A673 (cell line): ENCODE results near the gene LRRC38.

Source experiments
- EZH2 ChIP-seq: fragments of 200-600 bp; sonication (generic); IDR thresholded peaks from 2 replicates; pipeline ENCODE4 v1.6.1; 2017; ENCODE audit warnings: borderline replicate concordance, low read depth, mild to moderate bottlenecking, mixed read lengths, antibody characterized with exemption, low read length; ENCODE audit not compliant: poor library complexity, severe bottlenecking
- TF ChIP-seq, protein P1 (sequence below): fragments of 300-800, 200-600 bp; sonication (generic); conservative IDR thresholded peaks from 2 replicates; pipeline ENCODE4 v1.5.1; 2017; ENCODE audit warnings: low read depth, mild to moderate bottlenecking, antibody characterized with exemption, low read length, moderate library complexity, mixed read lengths

DNA sequence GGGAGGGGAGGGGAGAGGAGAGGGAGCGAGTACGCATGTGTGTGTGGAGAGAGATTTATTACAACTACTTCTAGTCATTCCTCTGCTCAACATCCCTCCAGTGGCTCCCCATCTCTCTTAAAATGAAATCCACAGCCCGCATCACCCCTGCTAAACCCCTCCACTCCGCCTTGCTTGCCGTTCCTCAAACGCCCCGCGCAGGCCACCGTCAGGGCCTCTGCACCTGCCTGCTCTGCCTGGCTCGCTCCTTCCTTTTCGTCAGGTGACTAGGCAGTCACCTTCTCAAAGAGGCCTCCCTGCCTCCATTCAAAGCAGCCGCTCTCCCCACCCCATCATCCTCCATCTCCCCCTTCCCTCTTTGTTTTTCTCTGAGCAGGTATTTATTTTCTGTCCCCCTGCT, 29.9 kb downstream of the LRRC38 start:
- TF ChIP-seq, protein P1, sequence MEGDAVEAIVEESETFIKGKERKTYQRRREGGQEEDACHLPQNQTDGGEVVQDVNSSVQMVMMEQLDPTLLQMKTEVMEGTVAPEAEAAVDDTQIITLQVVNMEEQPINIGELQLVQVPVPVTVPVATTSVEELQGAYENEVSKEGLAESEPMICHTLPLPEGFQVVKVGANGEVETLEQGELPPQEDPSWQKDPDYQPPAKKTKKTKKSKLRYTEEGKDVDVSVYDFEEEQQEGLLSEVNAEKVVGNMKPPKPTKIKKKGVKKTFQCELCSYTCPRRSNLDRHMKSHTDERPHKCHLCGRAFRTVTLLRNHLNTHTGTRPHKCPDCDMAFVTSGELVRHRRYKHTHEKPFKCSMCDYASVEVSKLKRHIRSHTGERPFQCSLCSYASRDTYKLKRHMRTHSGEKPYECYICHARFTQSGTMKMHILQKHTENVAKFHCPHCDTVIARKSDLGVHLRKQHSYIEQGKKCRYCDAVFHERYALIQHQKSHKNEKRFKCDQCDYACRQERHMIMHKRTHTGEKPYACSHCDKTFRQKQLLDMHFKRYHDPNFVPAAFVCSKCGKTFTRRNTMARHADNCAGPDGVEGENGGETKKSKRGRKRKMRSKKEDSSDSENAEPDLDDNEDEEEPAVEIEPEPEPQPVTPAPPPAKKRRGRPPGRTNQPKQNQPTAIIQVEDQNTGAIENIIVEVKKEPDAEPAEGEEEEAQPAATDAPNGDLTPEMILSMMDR = no peak
- no peak for TF ChIP-seq EZH2
